ENCODE results near the gene PUSL1. TPM values are rescaled to one million over a fixed set of nuclear protein-coding genes. Genes with fewer than 3 reads are reported as not detected.

PUSL1 gene
- total RNA-seq, 2 experiments from 2014 or later = 26.3 to 27.2 TPM

DNA sequence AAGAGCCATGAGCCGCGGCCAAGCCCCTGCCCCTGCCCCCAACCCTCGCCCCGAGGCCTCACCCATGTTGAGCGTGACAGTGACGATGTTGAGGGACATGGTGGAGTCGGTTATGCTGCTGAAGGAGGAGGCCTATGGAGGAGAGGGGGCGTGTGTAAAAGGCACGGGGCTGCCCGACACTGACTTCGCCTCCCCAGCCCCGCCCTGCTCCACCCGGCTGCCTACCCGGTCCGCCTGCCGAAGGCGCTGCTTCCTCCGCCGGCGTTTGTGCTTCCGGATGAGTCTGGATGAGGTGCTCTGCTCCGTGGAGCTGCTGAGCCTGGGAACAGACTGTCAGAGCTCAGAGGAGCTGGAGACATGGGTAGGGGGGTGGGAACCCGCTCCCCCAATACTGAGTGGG lies 31.8 kb downstream of the PUSL1 start:
- ATAC-seq = no peak
- Mint-ChIP-seq H3K36me3 (peaks cover 12% of the 10 kb centered on the region), H3K27ac (no peak overlapping the region), H3K27me3 (no peaks in the 10 kb centered on the region), H3K4me3 (no peak overlapping the region), H3K9me3 (ENCODE audit: low read depth) (peaks cover 3% of the 10 kb centered on the region), H3K4me1 (peaks cover 2% of the 10 kb centered on the region)
- no peak for DNase-seq
- CTCF ChIA-PET = interaction anchor here (1.4 kb wide), 1 partner anchor 32 kb away, joined by 3 read pairs; no protein-coding TSS in a partner anchor

DNA sequence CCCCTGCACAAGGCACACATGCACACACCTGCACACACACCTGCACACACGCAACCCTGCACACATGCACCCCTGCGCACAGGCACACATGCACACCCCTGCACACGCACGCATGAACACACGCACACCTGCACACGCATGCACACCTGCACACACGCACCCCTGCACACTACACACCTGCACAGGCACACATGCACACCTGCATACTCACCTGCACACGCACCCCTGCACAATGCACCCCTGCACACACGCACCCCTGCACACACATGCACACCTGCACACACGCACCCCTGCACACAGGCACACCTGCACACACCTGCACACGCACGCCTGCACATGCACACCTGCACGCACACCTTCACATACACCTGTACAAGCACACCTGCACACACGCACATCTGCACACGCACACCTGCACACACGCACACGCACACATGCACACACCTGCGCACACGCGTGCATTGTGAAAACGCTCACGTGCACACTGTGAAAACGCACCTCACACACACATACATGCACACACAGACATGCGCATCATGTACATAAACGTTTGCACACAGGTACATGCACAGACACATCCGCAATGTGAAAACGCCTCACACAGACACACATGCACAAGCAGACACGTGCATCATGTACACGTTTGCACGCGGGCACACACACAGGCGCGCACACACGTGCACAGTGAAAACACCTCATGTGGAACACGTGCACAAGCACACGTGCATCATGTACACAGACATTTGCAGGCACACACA lies 32.6 kb downstream of the PUSL1 start:
- CTCF ChIA-PET = no interaction called here
- Mint-ChIP-seq H3K4me3 (no peak overlapping the region), H3K27me3 (no peaks in the 10 kb centered on the region), H3K9me3 (ENCODE audit: low read depth) (peaks cover 3% of the 10 kb centered on the region), H3K36me3 (peaks cover 12% of the 10 kb centered on the region), H3K4me1 (peaks cover 2% of the 10 kb centered on the region), H3K27ac (no peak overlapping the region)
- no peak for ATAC-seq
- DNase-seq = no peak

DNA sequence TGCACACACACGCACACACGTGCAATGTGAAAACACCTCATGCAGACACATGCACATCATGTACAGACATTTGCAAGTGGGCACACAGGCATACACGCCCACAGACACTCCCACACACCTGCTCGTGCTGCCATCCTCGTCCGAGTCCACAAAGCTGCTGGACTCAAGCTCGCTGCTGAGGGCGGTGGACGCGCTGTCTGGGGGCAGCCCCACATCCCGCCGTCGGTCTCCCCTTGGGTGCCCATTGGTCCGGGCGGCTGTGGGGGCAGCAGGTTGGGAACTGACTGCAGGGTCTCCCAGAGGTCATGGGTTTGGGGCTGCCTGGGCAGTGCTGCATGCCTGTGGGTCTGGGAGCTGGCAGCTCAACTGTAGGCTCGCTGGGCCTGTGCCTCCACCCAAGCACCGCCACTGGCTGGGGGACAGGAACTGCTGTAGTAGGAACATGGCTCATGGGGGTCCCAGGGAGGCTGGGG lies 33.2 kb downstream of the PUSL1 start:
- peaks cover 3% of the 10 kb centered on the region for H3K9me3 Mint-ChIP-seq (ENCODE audit: low read depth)
- CTCF ChIA-PET = no interaction called here
- no peaks in the 10 kb centered on the region for H3K27me3 Mint-ChIP-seq

DNA sequence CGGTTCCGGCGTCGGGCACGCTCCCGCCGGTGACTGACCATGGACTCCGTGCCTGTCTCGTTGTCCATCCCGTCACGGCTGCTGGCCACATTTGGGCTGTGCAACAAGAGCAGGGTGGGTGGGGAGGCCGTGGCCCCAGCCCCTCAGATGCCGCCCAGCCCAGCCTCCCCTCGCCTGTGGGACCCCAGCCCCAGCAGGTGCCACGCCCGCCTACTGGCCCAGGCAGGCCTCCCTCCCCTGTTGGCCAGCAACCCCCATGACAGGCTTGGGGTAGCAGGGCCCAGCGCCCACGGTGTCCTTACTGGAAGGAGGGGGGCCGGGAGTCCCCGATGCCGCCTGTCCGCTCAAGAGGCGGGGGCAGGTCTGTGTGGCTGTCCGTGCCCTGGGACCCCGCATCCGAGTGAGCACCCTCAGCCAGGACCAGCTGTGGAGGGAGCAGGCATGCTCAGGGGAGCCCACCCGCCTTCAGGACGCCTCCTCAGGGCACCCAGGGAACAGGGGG lies 33.7 kb downstream of the PUSL1 start:
- H3K4me1 Mint-ChIP-seq = peaks cover 10% of the 10 kb centered on the region
- peaks cover 12% of the 10 kb centered on the region for H3K36me3 Mint-ChIP-seq
- peaks cover 3% of the 10 kb centered on the region for H3K9me3 Mint-ChIP-seq (ENCODE audit: low read depth)
- CTCF ChIA-PET = no interaction called here
- no peak overlapping the region for H3K4me3 Mint-ChIP-seq
- H3K27ac Mint-ChIP-seq = no peak overlapping the region
- ATAC-seq (no peak), DNase-seq (no peak)
- H3K27me3 Mint-ChIP-seq = no peaks in the 10 kb centered on the region

More for the DNA sequence above, 33.2 kb downstream of the PUSL1 start:
- Mint-ChIP-seq H3K4me3 (no peak overlapping the region), H3K27ac (no peak overlapping the region), H3K36me3 (peaks cover 12% of the 10 kb centered on the region), H3K4me1 (peaks cover 4% of the 10 kb centered on the region)
- ATAC-seq = no peak
- no peak for DNase-seq

DNA sequence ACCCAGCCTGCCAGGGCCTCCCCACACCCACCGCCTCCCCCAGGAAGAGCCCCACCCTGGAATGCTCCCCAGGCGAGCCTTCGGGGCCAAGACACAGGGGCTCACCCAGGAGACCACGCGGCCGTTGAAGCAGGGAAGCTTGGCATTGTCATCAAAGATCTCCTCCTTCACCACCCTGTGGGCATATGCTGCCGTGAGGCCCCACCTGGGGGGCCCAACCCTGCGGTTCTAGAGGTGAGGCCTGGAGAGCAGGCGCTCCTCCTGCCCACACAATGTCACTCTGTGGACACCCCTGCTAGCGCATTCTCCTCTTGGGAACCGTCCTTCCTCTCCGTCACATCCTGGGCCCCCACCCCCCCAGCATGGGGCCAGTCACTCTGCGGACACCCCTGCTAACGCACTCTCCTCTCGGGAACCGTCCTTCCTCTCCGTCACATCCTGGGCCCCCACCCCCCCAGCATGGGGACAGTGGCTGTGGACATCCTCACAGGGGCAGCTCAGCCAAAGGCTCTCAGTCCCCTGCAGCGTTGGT lies 34.3 kb downstream of the PUSL1 start:
- H3K27ac Mint-ChIP-seq = no peak overlapping the region

DNA sequence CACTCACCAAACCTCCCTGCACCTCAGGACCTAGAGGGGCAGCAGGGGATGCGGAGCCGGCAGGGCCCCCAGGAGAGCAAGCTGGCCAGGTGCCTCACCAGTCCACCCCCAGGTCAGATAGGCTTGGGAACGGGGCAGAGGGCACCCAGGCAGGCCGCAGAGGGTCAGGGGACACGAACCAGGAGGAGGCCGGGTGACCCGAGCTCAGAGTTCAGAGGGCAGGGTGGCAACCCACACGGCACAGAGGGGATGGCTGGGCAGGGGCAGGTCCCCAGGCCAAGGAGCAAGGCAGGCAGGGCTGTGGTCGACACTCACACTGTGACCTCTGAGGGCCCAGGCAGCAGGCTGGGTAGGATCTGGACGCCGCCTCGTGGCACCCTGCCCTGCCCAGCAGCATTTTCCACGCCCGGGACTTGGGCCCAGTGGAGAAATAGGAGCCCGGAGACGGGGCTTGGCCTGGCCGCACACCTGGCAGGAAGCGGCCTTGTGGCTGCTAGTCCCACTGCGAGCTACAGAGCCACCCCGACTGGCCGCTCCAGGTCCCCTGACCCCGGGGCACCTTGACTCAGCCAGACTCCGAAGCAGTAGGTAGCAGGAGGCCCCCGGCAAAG lies 35.5 kb downstream of the PUSL1 start:
- CTCF ChIA-PET = interaction anchor here (1.4 kb wide), 1 partner anchor 28 kb away, joined by 4 read pairs; no protein-coding TSS in a partner anchor
- ATAC-seq (no peak), DNase-seq (no peak)
- Mint-ChIP-seq H3K4me3 (no peak overlapping the region), H3K36me3 (peaks cover 12% of the 10 kb centered on the region), H3K27me3 (no peaks in the 10 kb centered on the region), H3K9me3 (ENCODE audit: low read depth) (peaks cover 3% of the 10 kb centered on the region), H3K27ac (no peak overlapping the region), H3K4me1 (peaks cover 19% of the 10 kb centered on the region)

More for the DNA sequence above, 34.3 kb downstream of the PUSL1 start:
- peaks cover 12% of the 10 kb centered on the region for H3K36me3 Mint-ChIP-seq
- DNase-seq = no peak
- CTCF ChIA-PET = interaction anchor here (1.4 kb wide), 1 partner anchor 29 kb away, joined by 4 read pairs; no protein-coding TSS in a partner anchor
- H3K9me3 Mint-ChIP-seq (ENCODE audit: low read depth) = peaks cover 3% of the 10 kb centered on the region
- no peak overlapping the region for H3K4me3 Mint-ChIP-seq
- no peaks in the 10 kb centered on the region for H3K27me3 Mint-ChIP-seq
- peaks cover 14% of the 10 kb centered on the region for H3K4me1 Mint-ChIP-seq
- no peak for ATAC-seq

DNA sequence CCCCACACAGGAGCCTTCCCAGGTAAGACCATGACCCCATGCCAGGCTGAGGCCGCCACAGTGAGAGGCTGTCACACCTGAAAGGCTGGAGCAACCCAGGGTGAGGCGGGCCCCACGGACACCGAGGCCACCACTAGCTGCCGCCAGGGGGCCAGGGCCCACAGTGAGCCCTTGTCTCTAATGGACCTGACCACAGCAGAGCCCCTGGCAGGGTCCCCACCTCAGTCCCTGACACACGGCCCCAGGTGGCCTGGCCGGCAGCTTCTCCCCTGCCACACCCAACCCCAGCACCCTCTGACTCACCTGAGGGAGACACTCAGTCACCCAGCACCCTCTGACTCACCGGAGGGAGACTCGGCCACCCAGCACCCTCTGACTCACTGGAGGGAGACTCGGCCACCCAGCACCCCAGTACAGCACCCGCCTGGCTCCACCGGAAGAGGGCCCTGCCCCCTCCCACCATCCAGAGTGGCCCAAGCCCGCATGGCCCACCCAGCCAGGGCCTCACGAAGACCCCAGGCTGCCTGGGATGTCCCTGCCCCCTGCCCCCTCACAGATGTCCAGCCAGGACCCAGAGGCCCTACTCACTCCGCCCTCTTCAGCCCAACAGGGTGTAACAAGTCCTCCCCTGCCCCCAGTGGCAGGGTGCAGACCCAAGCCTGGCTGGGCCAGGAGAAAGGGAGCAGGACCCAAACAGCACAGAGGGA lies 36.4 kb downstream of the PUSL1 start:
- H3K9me3 Mint-ChIP-seq (ENCODE audit: low read depth) = peaks cover 3% of the 10 kb centered on the region
- no peaks in the 10 kb centered on the region for H3K27me3 Mint-ChIP-seq
- H3K36me3 Mint-ChIP-seq = peaks cover 12% of the 10 kb centered on the region
- H3K4me1 Mint-ChIP-seq = peaks cover 19% of the 10 kb centered on the region
- H3K4me3 Mint-ChIP-seq = no peak overlapping the region
- H3K27ac Mint-ChIP-seq = no peak overlapping the region
- DNase-seq (peak; percentile 59), ATAC-seq (no peak)
- CTCF ChIA-PET = interaction anchor here (0.6 kb wide), 1 partner anchor 76 kb away, joined by 3 read pairs; no protein-coding TSS in a partner anchor

DNA sequence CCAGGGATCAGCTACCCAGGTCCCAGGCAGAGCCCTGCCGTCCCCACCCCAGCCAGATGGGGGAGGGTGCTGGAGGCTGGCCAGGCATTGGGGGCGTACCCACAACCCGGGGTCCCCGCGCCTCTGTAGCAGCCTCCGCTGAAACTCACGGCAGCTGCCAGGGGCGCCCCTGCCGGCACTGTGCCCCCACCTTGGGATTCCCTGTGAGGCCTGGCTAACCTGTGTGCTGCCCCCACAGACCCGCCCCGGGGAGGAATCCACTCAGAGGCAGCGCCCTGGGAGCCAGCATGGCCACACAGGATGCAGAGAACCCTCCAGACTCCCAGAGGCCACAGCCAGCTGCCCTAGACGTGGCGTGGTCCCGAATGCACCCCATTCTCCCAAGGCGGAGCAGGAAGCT lies 37.0 kb downstream of the PUSL1 start:
- Mint-ChIP-seq H3K9me3 (ENCODE audit: low read depth) (peaks cover 3% of the 10 kb centered on the region), H3K27me3 (no peaks in the 10 kb centered on the region), H3K4me1 (peaks cover 19% of the 10 kb centered on the region), H3K27ac (no peak overlapping the region), H3K36me3 (peaks cover 11% of the 10 kb centered on the region), H3K4me3 (no peak overlapping the region)
- ATAC-seq = no peak
- no peak for DNase-seq
- CTCF ChIA-PET = interaction anchor here (1.8 kb wide), 1 partner anchor 26 kb away, joined by 10 read pairs; no protein-coding TSS in a partner anchor

DNA sequence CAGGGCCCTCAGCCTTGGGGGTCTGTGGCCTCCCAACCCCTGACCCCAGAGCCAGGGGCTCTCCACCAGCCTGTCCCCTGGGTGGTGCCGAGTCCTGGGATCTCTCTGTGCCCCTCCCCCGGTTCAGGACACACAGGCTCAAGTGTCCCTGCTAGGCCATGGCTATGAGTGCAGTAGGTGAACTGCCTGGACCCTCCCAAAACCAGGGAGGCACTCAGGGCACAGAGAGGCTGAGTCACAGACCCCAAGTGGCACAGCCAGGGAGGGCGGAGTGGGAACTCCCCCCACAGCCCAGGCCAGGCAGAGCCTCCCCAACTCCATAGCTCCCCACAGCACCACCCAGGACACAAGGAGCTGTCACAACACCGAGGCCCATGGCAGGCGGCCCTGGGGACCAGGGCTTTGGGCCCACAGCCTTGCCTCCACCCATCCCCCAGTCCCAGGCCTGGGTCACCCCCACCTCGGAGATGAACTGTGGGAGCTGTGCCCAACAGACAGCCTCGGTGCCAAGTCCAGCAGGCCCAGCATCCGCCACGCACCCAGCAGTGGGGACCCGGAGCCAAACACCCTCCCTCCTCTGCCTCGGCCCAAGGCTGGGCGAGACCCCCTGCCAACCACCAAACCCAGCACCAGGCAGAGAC lies 37.6 kb downstream of the PUSL1 start:
- no peak overlapping the region for H3K4me3 Mint-ChIP-seq
- CTCF ChIA-PET = interaction anchor here (1.8 kb wide), 1 partner anchor 26 kb away, joined by 10 read pairs; no protein-coding TSS in a partner anchor
- DNase-seq = no peak
- ATAC-seq = no peak
- no peaks in the 10 kb centered on the region for H3K27me3 Mint-ChIP-seq
- peaks cover 19% of the 10 kb centered on the region for H3K4me1 Mint-ChIP-seq
- peaks cover 5% of the 10 kb centered on the region for H3K36me3 Mint-ChIP-seq
- peaks cover under 1% of the 10 kb centered on the region for H3K9me3 Mint-ChIP-seq (ENCODE audit: low read depth)
- H3K27ac Mint-ChIP-seq = no peak overlapping the region

DNA sequence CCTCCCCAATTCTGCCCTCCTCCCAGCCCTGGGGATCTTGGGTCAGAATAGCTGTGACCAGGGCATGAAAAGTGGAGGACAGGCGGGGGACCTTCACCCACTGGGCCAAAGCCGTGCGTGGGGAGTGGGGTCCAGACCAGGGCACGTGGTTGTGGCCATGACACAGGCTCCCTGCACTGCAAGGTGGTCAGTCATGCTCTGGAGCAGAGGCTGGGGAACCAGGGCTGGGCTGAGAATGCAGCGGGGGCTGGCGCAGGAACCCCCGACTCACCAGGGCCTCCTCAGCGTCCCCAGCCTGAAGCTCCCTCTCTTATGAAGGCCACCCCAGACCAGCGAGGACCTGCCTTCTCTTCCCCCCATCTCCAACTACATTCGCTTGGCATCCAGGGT lies 38.1 kb downstream of the PUSL1 start:
- no peaks in the 10 kb centered on the region for H3K9me3 Mint-ChIP-seq (ENCODE audit: low read depth)
- CTCF ChIA-PET = interaction anchor here (1.8 kb wide), 1 partner anchor 25 kb away, joined by 10 read pairs; no protein-coding TSS in a partner anchor
- no peaks in the 10 kb centered on the region for H3K27me3 Mint-ChIP-seq
- ATAC-seq = no peak
- peaks cover under 1% of the 10 kb centered on the region for H3K36me3 Mint-ChIP-seq
- peaks cover 19% of the 10 kb centered on the region for H3K4me1 Mint-ChIP-seq
- no peak overlapping the region for H3K27ac Mint-ChIP-seq
- DNase-seq = no peak
- H3K4me3 Mint-ChIP-seq = no peak overlapping the region

DNA sequence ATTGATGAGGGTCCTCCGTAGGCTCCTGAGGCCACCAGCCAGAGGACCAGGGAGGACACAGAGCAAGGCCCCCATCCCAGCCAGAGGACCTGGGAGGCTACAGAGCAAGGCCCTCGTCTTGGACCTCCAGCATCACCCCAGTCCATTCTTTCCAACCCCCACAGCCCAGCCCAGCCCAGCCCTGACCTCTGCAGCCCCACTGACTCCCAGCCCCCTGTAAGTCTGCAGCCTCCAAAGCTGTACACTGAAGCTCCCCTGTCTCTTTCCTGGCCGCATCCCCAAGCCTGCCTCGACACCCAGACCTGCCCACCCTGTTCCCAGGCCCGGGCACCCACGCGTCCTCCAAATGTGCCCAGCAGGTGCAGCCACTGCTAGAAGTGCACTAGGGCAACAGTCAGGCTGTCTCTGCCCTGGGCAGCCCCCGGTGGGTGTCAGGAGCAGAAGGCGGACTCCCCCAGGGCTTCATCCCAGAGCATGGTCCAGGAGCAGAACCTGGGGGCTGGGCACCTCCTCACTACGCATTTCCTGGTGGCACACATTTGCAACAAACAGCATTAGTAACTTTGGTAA lies 38.7 kb downstream of the PUSL1 start:
- Mint-ChIP-seq H3K27me3 (peaks cover 3% of the 10 kb centered on the region), H3K4me1 (peaks cover 19% of the 10 kb centered on the region), H3K27ac (no peak overlapping the region), H3K4me3 (peak overlapping the region; percentile 71), H3K36me3 (no peaks in the 10 kb centered on the region), H3K9me3 (ENCODE audit: low read depth) (no peaks in the 10 kb centered on the region)
- DNase-seq (no peak), ATAC-seq (no peak)
- CTCF ChIA-PET = interaction anchor here (1.1 to 1.9 kb wide), 4 partner anchors 24 to 52 kb away, joined by 5 to 16 read pairs (median 8); partner anchors contain the start of gene CCNL2

DNA sequence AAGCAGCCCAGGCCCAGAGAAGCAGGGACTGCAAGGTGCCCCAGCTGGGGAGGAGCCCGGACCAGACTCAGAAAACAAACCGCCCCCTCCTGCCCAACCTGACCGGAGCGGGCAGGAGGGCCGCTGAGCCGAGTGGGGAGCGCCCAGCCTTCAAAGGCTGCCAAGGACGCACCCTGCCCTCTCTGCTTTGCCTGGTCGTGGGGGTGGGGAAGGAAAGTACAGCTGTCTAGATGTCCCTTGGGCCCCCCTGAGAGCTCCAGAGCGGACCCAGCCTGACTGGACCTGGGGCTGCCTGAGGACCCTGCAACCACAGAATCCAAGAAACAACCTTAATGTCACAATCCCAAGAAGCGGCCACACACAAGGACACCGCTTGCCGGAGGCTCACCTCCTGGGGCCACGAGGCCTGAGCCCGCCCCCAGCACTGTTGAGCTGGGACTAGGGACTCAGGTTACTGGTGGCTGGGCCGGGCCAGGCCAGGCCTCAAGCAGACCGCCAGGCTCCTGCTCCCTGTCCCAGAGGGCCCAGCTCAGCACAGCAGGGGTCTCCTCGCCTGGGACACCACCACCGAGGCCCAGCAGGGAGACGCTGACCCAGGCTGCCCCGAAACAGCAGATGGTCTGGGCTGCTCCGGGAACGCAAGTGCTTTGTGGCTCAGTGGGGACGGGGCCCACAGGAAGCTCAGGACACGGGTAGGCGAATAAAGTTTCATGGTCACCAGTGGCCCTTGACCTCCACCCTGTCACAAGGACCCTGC lies 39.4 kb downstream of the PUSL1 start:
- no peaks in the 10 kb centered on the region for H3K36me3 Mint-ChIP-seq

More for the DNA sequence above, 39.4 kb downstream of the PUSL1 start:
- H3K4me3 Mint-ChIP-seq = peak overlapping the region; percentile 71
- peaks cover 23% of the 10 kb centered on the region for H3K4me1 Mint-ChIP-seq
- H3K9me3 Mint-ChIP-seq (ENCODE audit: low read depth) = no peaks in the 10 kb centered on the region
- peaks cover 10% of the 10 kb centered on the region for H3K27me3 Mint-ChIP-seq
- CTCF ChIA-PET = interaction anchor here (1.0 to 1.9 kb wide), 7 partner anchors 23 to 226 kb away, joined by 3 to 16 read pairs (median 6); partner anchors contain the start of genes AURKAIP1 and CCNL2
- no peak overlapping the region for H3K27ac Mint-ChIP-seq
- DNase-seq (no peak), ATAC-seq (no peak)
